LNCaP clone FGC (cell line): ENCODE data around the gene HHATL.

Experiments used
- DNase-seq: peaks from one replicate; pipeline ENCODE4 v3.0.0-alpha.2; 2011; ENCODE audit warnings: low read depth
- H3K4me3 ChIP-seq: 2 replicates; pipeline ENCODE4 v1.5.1; 2011; ENCODE audit warnings: mild to moderate bottlenecking, low read depth, low read length, control low read depth
- CTCF ChIP-seq: IDR thresholded peaks from 2 replicates; pipeline ENCODE4 v1.5.1; 2012; ENCODE audit warnings: mild to moderate bottlenecking; ENCODE audit not compliant: control insufficient read depth, insufficient read depth; ENCODE audit errors: extremely low read depth

Gene HHATL

GRCh38 chr3:42670670-42671069 is 31.9 kb downstream of the HHATL start:
- no peak for TF ChIP-seq CTCF
- no peak overlapping the region for H3K4me3 ChIP-seq
- DNase-seq = no peak

GRCh38 chr3:42670051-42670576 is 32.5 kb downstream of the HHATL start:
- H3K4me3 ChIP-seq = no peak overlapping the region

GRCh38 chr3:42668793-42669217 is 33.8 kb downstream of the HHATL start:
- no peak for TF ChIP-seq CTCF
- no peak for DNase-seq
- H3K4me3 ChIP-seq = no peak overlapping the region

More at GRCh38 chr3:42670051-42670576, 32.5 kb downstream of the HHATL start:
- no peak for DNase-seq
- no peak for TF ChIP-seq CTCF

GRCh38 chr3:42668413-42668760 is 34.2 kb downstream of the HHATL start:
- no peak for DNase-seq
- TF ChIP-seq CTCF = no peak
- no peak overlapping the region for H3K4me3 ChIP-seq

- no peak overlapping the region for H3K4me3 ChIP-seq
- no peak for TF ChIP-seq CTCF
- no peak for DNase-seq
Measured at GRCh38 chr3:42667523-42668412, 34.8 kb downstream of the HHATL start.

GRCh38 chr3:42667096-42667522 is 35.5 kb downstream of the HHATL start:
- DNase-seq = no peak
- no peak for TF ChIP-seq CTCF
- H3K4me3 ChIP-seq = no peak overlapping the region
